Ishikawa (cell line): ENCODE data around the gene RTL9.

Experiments
- CEBPB ChIP-seq: IDR thresholded peaks from 2 replicates; pipeline ENCODE4 v1.6.1; 2012
- CREB1 ChIP-seq: IDR thresholded peaks from 2 replicates; pipeline ENCODE4 v1.6.1; 2012; ENCODE audit warnings: low read depth
- EGR1 ChIP-seq: IDR thresholded peaks from 2 replicates; pipeline ENCODE4 v1.6.1; 2012
- EP300 ChIP-seq: IDR thresholded peaks from 2 replicates; pipeline ENCODE4 v1.6.1; 2012; ENCODE audit warnings: borderline replicate concordance
- FOXM1 ChIP-seq: IDR thresholded peaks from 2 replicates; pipeline ENCODE4 v1.6.1; 2012; ENCODE audit warnings: low read depth, borderline replicate concordance
- MAX ChIP-seq: IDR thresholded peaks from 2 replicates; pipeline ENCODE4 v1.6.1; 2012
- NFIC ChIP-seq: IDR thresholded peaks from 2 replicates; pipeline ENCODE4 v1.6.1; 2012
- RAD21 ChIP-seq: IDR thresholded peaks from 2 replicates; pipeline ENCODE4 v1.6.1; 2012; ENCODE audit warnings: low read depth
- REST ChIP-seq: IDR thresholded peaks from 2 replicates; pipeline ENCODE4 v1.6.1; 2012; ENCODE audit warnings: low read depth, mild to moderate bottlenecking
- TAF1 ChIP-seq: IDR thresholded peaks from 2 replicates; pipeline ENCODE4 v1.6.1; 2012; ENCODE audit warnings: low read depth, mild to moderate bottlenecking
- TCF12 ChIP-seq: IDR thresholded peaks from 2 replicates; pipeline ENCODE4 v1.6.1; 2012; ENCODE audit warnings: low read depth
- TEAD4 ChIP-seq: IDR thresholded peaks from 2 replicates; pipeline ENCODE4 v1.6.1; 2012
- USF1 ChIP-seq: IDR thresholded peaks from 2 replicates; pipeline ENCODE4 v1.6.1; 2012
- YY1 ChIP-seq: IDR thresholded peaks from 2 replicates; pipeline ENCODE4 v1.6.1; 2012; ENCODE audit warnings: low read depth
- ZBTB7A ChIP-seq: IDR thresholded peaks from 2 replicates; pipeline ENCODE4 v1.6.1; 2012; ENCODE audit warnings: low read depth

Gene RTL9

GRCh38 chrX:110373310-110373709, 14.7 kb downstream of the RTL9 start:
- TF ChIP-seq CEBPB (no peak), CREB1 (no peak), REST (no peak), EGR1 (no peak), TCF12 (no peak), MAX (no peak), USF1 (no peak), YY1 (no peak), NFIC (no peak), RAD21 (no peak), EP300 (no peak), FOXM1 (no peak), TEAD4 (no peak), TAF1 (no peak)

GRCh38 chrX:110374559-110374958, 15.9 kb downstream of the RTL9 start:
- TF ChIP-seq NFIC (no peak), RAD21 (no peak), TAF1 (no peak), USF1 (no peak), TEAD4 (no peak), EGR1 (no peak)

GRCh38 chrX:110381216-110381615, 22.6 kb downstream of the RTL9 start:
- TF ChIP-seq MAX = no peak
- TF ChIP-seq EGR1 = no peak
- no peak for TF ChIP-seq TCF12
- TF ChIP-seq TAF1 = no peak
- no peak for TF ChIP-seq NFIC
- no peak for TF ChIP-seq FOXM1
- TF ChIP-seq USF1 = no peak

GRCh38 chrX:110383414-110383813, 24.8 kb downstream of the RTL9 start:
- TF ChIP-seq YY1 (no peak), EP300 (no peak), USF1 (no peak), FOXM1 (no peak), NFIC (no peak), ZBTB7A (no peak), EGR1 (no peak), TCF12 (no peak), CREB1 (no peak), RAD21 (no peak)

GRCh38 chrX:110384490-110384889, 25.8 kb downstream of the RTL9 start:
- TF ChIP-seq CREB1 = no peak
- no peak for TF ChIP-seq NFIC
- no peak for TF ChIP-seq TEAD4
- no peak for TF ChIP-seq USF1

GRCh38 chrX:110389570-110389969, 30.9 kb downstream of the RTL9 start:
- TF ChIP-seq REST (no peak), USF1 (no peak), YY1 (no peak), FOXM1 (no peak), MAX (no peak), EGR1 (no peak), TEAD4 (no peak), EP300 (no peak), CREB1 (no peak)
